NCI-H1694 (cell line): ENCODE data around the gene SIL1.
"Not testable (repeated sequence)": the region's sequence is repeated elsewhere in the genome, so short reads cannot be mapped to it uniquely, and the experiment has no call there.

Experiments
- DNase-seq: peaks from one replicate; lab custom pipeline; 2025; lab: John Stamatoyannopoulos, UW

SIL1 gene

GRCh38 chr5:139068494-139069151 is 129.5 kb downstream of the SIL1 start:
- no peak for DNase-seq

- no peak for DNase-seq
Observed at GRCh38 chr5:139068060-139068459, 130.1 kb downstream of the SIL1 start.

GRCh38 chr5:139065306-139065705 is 132.9 kb downstream of the SIL1 start:
- no peak for DNase-seq

GRCh38 chr5:139064613-139065012 is 133.6 kb downstream of the SIL1 start:
- DNase-seq, result no peak

- DNase-seq, result no peak
Observed at GRCh38 chr5:139063664-139064054, 134.5 kb downstream of the SIL1 start.

GRCh38 chr5:139062910-139063663 is 135.1 kb downstream of the SIL1 start:
- no peak for DNase-seq

- DNase-seq, result no peak
Observed at GRCh38 chr5:139061856-139062255, 136.3 kb downstream of the SIL1 start.

- DNase-seq, result no peak
Observed at GRCh38 chr5:139061274-139061673, 136.9 kb downstream of the SIL1 start.

GRCh38 chr5:139058121-139058520 is 140.0 kb downstream of the SIL1 start:
- DNase-seq, result no peak

GRCh38 chr5:139057045-139057939 is 140.9 kb downstream of the SIL1 start:
- DNase-seq, result not testable (repeated sequence)

GRCh38 chr5:139052975-139053374 is 145.2 kb downstream of the SIL1 start:
- no peak for DNase-seq

- no peak for DNase-seq
Observed at GRCh38 chr5:139051392-139051791, 146.8 kb downstream of the SIL1 start.

GRCh38 chr5:139050432-139050831 is 147.7 kb downstream of the SIL1 start:
- no peak for DNase-seq

- peak; percentile 42 for DNase-seq
Observed at GRCh38 chr5:139049780-139050179, 148.4 kb downstream of the SIL1 start.

- DNase-seq, result no peak
Observed at GRCh38 chr5:139046551-139046950, 151.6 kb downstream of the SIL1 start.

GRCh38 chr5:139043157-139043905 is 154.8 kb downstream of the SIL1 start:
- DNase-seq, result no peak

GRCh38 chr5:139040081-139040480 is 158.1 kb downstream of the SIL1 start:
- no peak for DNase-seq

GRCh38 chr5:139038613-139039305 is 159.4 kb downstream of the SIL1 start:
- DNase-seq, result no peak

GRCh38 chr5:139037732-139038131 is 160.4 kb downstream of the SIL1 start:
- DNase-seq, result no peak

- not testable (repeated sequence) for DNase-seq
Observed at GRCh38 chr5:139036332-139036731, 161.8 kb downstream of the SIL1 start.

GRCh38 chr5:139027150-139027549 is 171.0 kb downstream of the SIL1 start:
- DNase-seq, result no peak
